GM23248 (cell line): ENCODE measurements around the gene IRAG1. TPM values are rescaled to one million over a fixed set of nuclear protein-coding genes. Genes with fewer than 3 reads are reported as not detected.

Source experiments
- DNase-seq: peaks from one replicate; pipeline ENCODE4 v3.0.0-alpha.2; 2015
- H2AFZ ChIP-seq: fragments of 200-600 bp; sonication (generic); 2 replicates; pipeline ENCODE4 v1.6.1; 2016; ENCODE audit warnings: antibody characterized with exemption
- H3F3A ChIP-seq: fragments of 200-600 bp; sonication (generic); 2 replicates; pipeline ENCODE4 v1.6.1; 2016; ENCODE audit warnings: mild to moderate bottlenecking, antibody characterized with exemption, mixed run types; ENCODE audit not compliant: insufficient read depth
- H3K27ac ChIP-seq: fragments of 200-600 bp; sonication (generic); 2 replicates; pipeline ENCODE4 v1.5.1; 2016; ENCODE audit warnings: mild to moderate bottlenecking
- H3K27me3 ChIP-seq: fragments of 200-600 bp; sonication (generic); replicated peaks from 2 replicates; pipeline ENCODE4 v1.6.1; 2016; ENCODE audit warnings: mild to moderate bottlenecking; ENCODE audit not compliant: insufficient read depth
- H3K36me3 ChIP-seq: fragments of 200-600 bp; sonication (generic); 2 replicates; pipeline ENCODE4 v1.6.1; 2016; ENCODE audit warnings: low read depth, mild to moderate bottlenecking
- H3K4me1 ChIP-seq: fragments of 200-600 bp; sonication (generic); 2 replicates; pipeline ENCODE4 v1.6.1; 2016; ENCODE audit warnings: mild to moderate bottlenecking; ENCODE audit not compliant: insufficient read depth
- H3K4me2 ChIP-seq: fragments of 200-600 bp; sonication (generic); one replicate; pipeline ENCODE4 v1.6.1; 2016; ENCODE audit warnings: mild to moderate bottlenecking; ENCODE audit not compliant: unreplicated experiment
- H3K4me3 ChIP-seq: fragments of 200-600 bp; sonication (generic); 2 replicates; pipeline ENCODE4 v1.5.1; 2016; ENCODE audit warnings: mild to moderate bottlenecking
- H3K79me2 ChIP-seq: fragments of 200-600 bp; sonication (generic); 2 replicates; pipeline ENCODE4 v1.6.1; 2016; ENCODE audit warnings: mild to moderate bottlenecking; ENCODE audit not compliant: insufficient read depth
- H3K9ac ChIP-seq: fragments of 200-600 bp; sonication (generic); 2 replicates; pipeline ENCODE4 v1.6.1; 2016; ENCODE audit warnings: mild to moderate bottlenecking
- H3K9me2 ChIP-seq: fragments of 200-600 bp; sonication (generic); 2 replicates; pipeline ENCODE4 v1.6.1; 2016; ENCODE audit warnings: mixed run types, mild to moderate bottlenecking, moderate library complexity; ENCODE audit not compliant: insufficient read depth
- H3K9me3 ChIP-seq: fragments of 200-600 bp; sonication (generic); one replicate; pipeline ENCODE4 v1.6.1; 2017; ENCODE audit warnings: low read depth
- H4K20me1 ChIP-seq: fragments of 200-600 bp; sonication (generic); 2 replicates; pipeline ENCODE4 v1.6.0; 2016; ENCODE audit not compliant: insufficient read depth
- EZH2 ChIP-seq: fragments of 200-600 bp; sonication (generic); IDR thresholded peaks from 2 replicates; pipeline ENCODE4 v1.6.1; 2018; ENCODE audit warnings: antibody characterized with exemption, mild to moderate bottlenecking; ENCODE audit not compliant: insufficient read depth, poor library complexity, severe bottlenecking
- EZH2phosphoT487 ChIP-seq: fragments of 200-600 bp; sonication (generic); IDR thresholded peaks from 2 replicates; pipeline ENCODE4 v1.6.1; 2018; ENCODE audit warnings: antibody characterized with exemption, moderate library complexity, mild to moderate bottlenecking, low read depth; ENCODE audit not compliant: insufficient read depth
- WGBS, 2 experiments: methylation state at CpG; one replicate each; pipeline ENCODE4 v1.1.6; 2015 to 2017; ENCODE audit warnings: low lambda C conversion rate in 2 of 2, low coverage in 1 of 2; ENCODE audit errors: missing lambda C conversion rate in 2 of 2; 5-methylcytosine and 5-hydroxymethylcytosine counted together
- in situ Hi-C: fragments of 300-500 bp; cut with MboI; formaldehyde crosslinking; loops from 2 replicates; pipeline ENCODE4 v1.15.0; 2020
- polyA plus RNA-seq: library from polyadenylated mRNA; unstranded; fragments of >200 nt; fragmentation: Nextera tagmentation; extraction: Ambion mirVana; gene quantifications from 2 replicates; pipeline ENCODE4 v1.2.1, GENCODE V29; 2016
- total RNA-seq: library from RNA; depleted of rRNA; stranded (reverse); fragments of >200 nt; shearing (Covaris generic); gene quantifications from 2 replicates; pipeline ENCODE4 v1.2.3, GENCODE V29; 2014

The IRAG1 gene
- total and polyA plus RNA-seq, 2 experiments from 2014 or later = 5.3 to 6.7 TPM

GRCh38 chr11:10699072-10699471 lies 5.5 kb upstream of the IRAG1 start:
- Histone ChIP-seq H3K4me1 (peaks cover 10% of the 10 kb centered on the region; the same call in 1 of the 2 replicates), H3K4me3 (no peak overlapping the region), H3K9me3 (no peaks in the 10 kb centered on the region), H3K4me2 (no peak overlapping the region), H4K20me1 (no peaks in the 10 kb centered on the region), H3K27ac (no peak overlapping the region), H3K9ac (no peak overlapping the region), H3K79me2 (no peaks in the 10 kb centered on the region), H3K36me3 (no peaks in the 10 kb centered on the region), H3K27me3 (no peaks in the 10 kb centered on the region), H3F3A (peaks cover 10% of the 10 kb centered on the region), H3K9me2 (no peaks in the 10 kb centered on the region), H2AFZ (peak overlapping the region; percentile 34; the same call in 1 of the 2 replicates)
- in situ Hi-C loops = no loop called here
- TF ChIP-seq EZH2phosphoT487 (no peak), EZH2 (no peak)
- peak; percentile 58 for DNase-seq
- 78 to 89% methylated on average over 3 of the region's 3 CpGs for WGBS, 2 experiments

- H3K79me2 ChIP-seq = 0 out of 2 replicates have a peak, but pooled peaks cover 7% of the 10 kb centered on the region
- no peak overlapping the region for H2AFZ ChIP-seq
- no peak overlapping the region for H3K27ac ChIP-seq
- H3K4me1 ChIP-seq = peaks cover 26% of the 10 kb centered on the region
- H3K27me3 ChIP-seq = no peaks in the 10 kb centered on the region
- no peak overlapping the region for H3K9ac ChIP-seq
- H3K9me2 ChIP-seq = no peaks in the 10 kb centered on the region
- no peak for DNase-seq
- no peak for TF ChIP-seq EZH2
- no peak for TF ChIP-seq EZH2phosphoT487
- no peak overlapping the region for H3K4me2 ChIP-seq
- no peak overlapping the region for H3K4me3 ChIP-seq
- H4K20me1 ChIP-seq = no peaks in the 10 kb centered on the region
- no peaks in the 10 kb centered on the region for H3K36me3 ChIP-seq
- in situ Hi-C loops = no loop called here
- whole genome bisulfite sequencing, 2 experiments = 49% methylated on average over 2 of the region's 2 CpGs
- H3F3A ChIP-seq = peaks cover 13% of the 10 kb centered on the region
- H3K9me3 ChIP-seq = no peaks in the 10 kb centered on the region
These were observed 3.7 kb upstream of the IRAG1 start for GRCh38 chr11:10697323-10697620.

- in situ Hi-C loops = no loop called here
- H3K4me2 ChIP-seq = no peak overlapping the region
- H3K4me3 ChIP-seq = no peak overlapping the region
- peak; percentile 19 for DNase-seq
- H3K9me2 ChIP-seq = no peaks in the 10 kb centered on the region
- peaks cover 11% of the 10 kb centered on the region; the same call in 1 of the 2 replicates for H3K79me2 ChIP-seq
- no peaks in the 10 kb centered on the region for H3K27me3 ChIP-seq
- no peak overlapping the region for H3K9ac ChIP-seq
- H3K27ac ChIP-seq = no peak overlapping the region
- H2AFZ ChIP-seq = no peak overlapping the region
- no peaks in the 10 kb centered on the region for H3K36me3 ChIP-seq
- no peaks in the 10 kb centered on the region for H3K9me3 ChIP-seq
- peaks cover 26% of the 10 kb centered on the region for H3K4me1 ChIP-seq
- WGBS, 2 experiments = 52 to 53% methylated on average over 9 of the region's 9 CpGs
- no peak for TF ChIP-seq EZH2
- H4K20me1 ChIP-seq = no peaks in the 10 kb centered on the region
- peaks cover 13% of the 10 kb centered on the region for H3F3A ChIP-seq
These were observed 3.1 kb upstream of the IRAG1 start for GRCh38 chr11:10696468-10697322.

GRCh38 chr11:10695833-10696232 lies 2.3 kb upstream of the IRAG1 start:
- TF ChIP-seq EZH2phosphoT487 (no peak), EZH2 (no peak)
- peaks cover 13% of the 10 kb centered on the region for H3F3A ChIP-seq
- WGBS, 2 experiments = 2 to 8% methylated on average over 3 of the region's 3 CpGs
- H3K27me3 ChIP-seq = no peaks in the 10 kb centered on the region
- H3K9ac ChIP-seq = no peak overlapping the region
- H3K4me1 ChIP-seq = peaks cover 26% of the 10 kb centered on the region
- H3K9me2 ChIP-seq = no peaks in the 10 kb centered on the region
- no peak overlapping the region for H3K27ac ChIP-seq
- H3K36me3 ChIP-seq = no peaks in the 10 kb centered on the region
- H3K4me3 ChIP-seq = no peak overlapping the region
- no peaks in the 10 kb centered on the region for H3K9me3 ChIP-seq
- no peak overlapping the region for H2AFZ ChIP-seq
- DNase-seq = peak; percentile 6
- H3K79me2 ChIP-seq = peaks cover 11% of the 10 kb centered on the region; the same call in 1 of the 2 replicates
- H3K4me2 ChIP-seq = no peak overlapping the region
- no peaks in the 10 kb centered on the region for H4K20me1 ChIP-seq
- in situ Hi-C loops = no loop called here
